BLaER1 (cell line): ENCODE measurements around the gene MSANTD2.
"Not testable (repeated sequence)": the region's sequence is repeated elsewhere in the genome, so short reads cannot be mapped to it uniquely, and the experiment has no call there.

Experiments
- H3K27ac ChIP-seq: shearing (Covaris generic); formaldehyde crosslinking; 2 replicates; pipeline ENCODE4 v1.8.1; 2022
- H3K27me3 ChIP-seq: shearing (Covaris generic); formaldehyde crosslinking; 2 replicates; pipeline ENCODE4 v1.8.1; 2022
- H3K36me3 ChIP-seq: shearing (Covaris generic); formaldehyde crosslinking; 2 replicates; pipeline ENCODE4 v1.8.1; 2022
- H3K4me1 ChIP-seq: shearing (Covaris generic); formaldehyde crosslinking; 2 replicates; pipeline ENCODE4 v1.8.1; 2022
- H3K4me2 ChIP-seq: shearing (Covaris generic); formaldehyde crosslinking; 2 replicates; pipeline ENCODE4 v1.8.1; 2022
- H3K4me3 ChIP-seq: shearing (Covaris generic); formaldehyde crosslinking; 2 replicates; pipeline ENCODE4 v1.8.1; 2022
- H3K9ac ChIP-seq: shearing (Covaris generic); formaldehyde crosslinking; 2 replicates; pipeline ENCODE4 v1.8.1; 2022
- H3K9me3 ChIP-seq: shearing (Covaris generic); formaldehyde crosslinking; 2 replicates; pipeline ENCODE4 v1.8.1; 2022
- H4K20me1 ChIP-seq: shearing (Covaris generic); formaldehyde crosslinking; 2 replicates; pipeline ENCODE4 v1.8.1; 2022
- Cebpa-rat ChIP-seq: shearing (Covaris generic); IDR thresholded peaks from 2 replicates; pipeline ENCODE4 v1.8.1; 2022

The MSANTD2 gene

DNA sequence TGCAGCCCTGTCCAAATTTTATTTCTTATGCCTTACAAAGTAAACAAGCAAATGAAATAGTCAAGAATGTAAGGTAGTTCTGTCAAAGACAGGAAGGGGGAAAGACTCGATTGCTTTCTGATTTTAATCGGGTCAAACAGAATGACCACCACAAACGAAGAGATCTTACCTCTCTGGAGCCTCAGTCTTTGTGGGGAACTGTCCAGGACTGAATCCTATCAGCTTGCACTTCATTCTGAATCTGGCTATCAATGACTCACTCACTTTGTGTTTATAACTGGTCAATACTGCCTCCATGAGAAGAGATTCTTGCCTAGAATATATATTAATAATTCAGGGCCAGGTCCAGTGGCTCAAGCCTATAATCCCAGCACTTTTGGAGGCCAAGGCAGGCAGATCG lies 17.2 kb downstream of the MSANTD2 start:
- H4K20me1 ChIP-seq, result peaks cover 37% of the 10 kb centered on the region
- no peak for TF ChIP-seq Cebpa-rat
- no peak overlapping the region for H3K4me3 ChIP-seq
- H3K4me1 ChIP-seq, result 0 out of 2 replicates have a peak, but pooled peaks cover under 1% of the 10 kb centered on the region
- H3K27ac ChIP-seq, result no peak overlapping the region
- no peaks in the 10 kb centered on the region for H3K9me3 ChIP-seq
- no peaks in the 10 kb centered on the region for H3K27me3 ChIP-seq
- H3K9ac ChIP-seq, result no peak overlapping the region
- H3K4me2 ChIP-seq, result no peak overlapping the region
- peaks cover 8% of the 10 kb centered on the region; the same call in 1 of the 2 replicates for H3K36me3 ChIP-seq

DNA sequence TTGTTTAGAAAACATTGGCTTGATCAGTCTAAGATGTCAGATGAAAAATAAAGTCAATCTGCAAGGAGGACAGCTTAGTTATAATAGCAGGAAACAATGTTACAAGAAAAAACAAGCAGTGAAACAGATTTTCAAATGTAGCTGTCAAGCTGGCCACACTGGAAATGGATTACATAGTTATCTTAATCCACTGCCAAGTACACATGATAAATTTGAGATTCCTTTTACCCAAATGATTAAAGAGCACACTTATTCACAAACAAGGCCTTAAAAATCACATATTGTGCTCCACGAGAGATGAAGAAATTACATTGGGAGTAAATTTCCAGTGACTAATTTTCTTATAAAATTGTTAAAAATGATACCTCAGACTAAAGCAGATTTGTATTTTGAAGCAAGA lies 20.6 kb downstream of the MSANTD2 start:
- Histone ChIP-seq H4K20me1 (peaks cover 9% of the 10 kb centered on the region; the same call in 1 of the 2 replicates), H3K4me2 (no peak overlapping the region), H3K27me3 (no peaks in the 10 kb centered on the region), H3K9me3 (no peaks in the 10 kb centered on the region), H3K4me3 (no peak overlapping the region), H3K4me1 (peaks cover 12% of the 10 kb centered on the region; the same call in 1 of the 2 replicates), H3K36me3 (peaks cover 12% of the 10 kb centered on the region; the same call in 1 of the 2 replicates), H3K9ac (no peak overlapping the region), H3K27ac (no peak overlapping the region)
- TF ChIP-seq Cebpa-rat, result no peak

GRCh38 chr11:124778281-124778680 lies 21.9 kb downstream of the MSANTD2 start:
- no peak overlapping the region for H3K4me3 ChIP-seq
- H3K4me2 ChIP-seq, result no peak overlapping the region
- H3K27me3 ChIP-seq, result no peaks in the 10 kb centered on the region
- H3K9me3 ChIP-seq, result no peaks in the 10 kb centered on the region
- H3K36me3 ChIP-seq, result peaks cover 19% of the 10 kb centered on the region; the same call in 1 of the 2 replicates
- H3K4me1 ChIP-seq, result peaks cover 12% of the 10 kb centered on the region; the same call in 1 of the 2 replicates
- no peak overlapping the region for H3K27ac ChIP-seq
- H4K20me1 ChIP-seq, result peaks cover 4% of the 10 kb centered on the region; the same call in 1 of the 2 replicates
- TF ChIP-seq Cebpa-rat, result no peak
- no peak overlapping the region for H3K9ac ChIP-seq

DNA sequence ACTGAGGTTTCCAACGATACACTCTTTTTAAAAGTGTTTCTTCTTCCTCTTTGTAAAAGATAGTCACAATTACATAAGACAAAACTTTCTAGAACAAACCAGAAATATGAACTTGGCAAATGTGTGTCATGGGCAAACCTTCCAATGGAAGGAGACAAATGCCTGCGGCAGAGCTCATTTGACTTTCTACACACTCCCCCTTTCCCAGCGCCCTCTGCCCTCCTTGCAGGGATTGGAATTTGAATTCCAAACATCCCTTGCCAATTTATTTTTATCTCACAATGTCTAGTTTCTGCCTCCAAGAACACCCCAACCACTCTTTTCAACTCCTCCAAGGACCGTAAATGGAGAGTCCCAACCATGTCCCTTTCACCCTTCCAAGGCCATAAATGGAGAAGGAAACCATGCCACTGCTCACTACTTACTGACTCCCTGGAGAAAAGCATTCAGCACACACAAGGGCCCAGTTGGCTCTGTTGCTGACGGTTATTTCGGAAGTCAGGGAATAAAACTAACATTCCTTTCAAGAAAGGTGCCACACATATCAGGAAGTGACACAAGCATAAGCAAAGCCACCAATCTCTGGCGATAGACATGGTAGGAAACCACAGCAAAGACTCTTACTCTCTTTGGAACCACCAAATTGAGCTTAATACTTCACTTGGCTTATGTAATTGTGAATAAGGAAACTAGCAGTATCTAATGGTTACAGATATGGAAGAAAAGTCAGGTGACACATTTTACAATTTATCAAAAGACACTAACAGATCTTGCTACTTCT lies 23.2 kb downstream of the MSANTD2 start:
- H3K9me3 ChIP-seq, result no peaks in the 10 kb centered on the region
- TF ChIP-seq Cebpa-rat, result no peak
- peak overlapping the region; percentile 6; the same call in 1 of the 2 replicates for H3K4me2 ChIP-seq
- no peak overlapping the region for H3K27ac ChIP-seq
- H3K4me3 ChIP-seq, result no peak overlapping the region
- peaks cover 12% of the 10 kb centered on the region; the same call in 1 of the 2 replicates for H3K4me1 ChIP-seq
- no peak overlapping the region for H3K9ac ChIP-seq
- H4K20me1 ChIP-seq, result no peaks in the 10 kb centered on the region
- no peaks in the 10 kb centered on the region for H3K27me3 ChIP-seq
- peaks cover 28% of the 10 kb centered on the region for H3K36me3 ChIP-seq

DNA sequence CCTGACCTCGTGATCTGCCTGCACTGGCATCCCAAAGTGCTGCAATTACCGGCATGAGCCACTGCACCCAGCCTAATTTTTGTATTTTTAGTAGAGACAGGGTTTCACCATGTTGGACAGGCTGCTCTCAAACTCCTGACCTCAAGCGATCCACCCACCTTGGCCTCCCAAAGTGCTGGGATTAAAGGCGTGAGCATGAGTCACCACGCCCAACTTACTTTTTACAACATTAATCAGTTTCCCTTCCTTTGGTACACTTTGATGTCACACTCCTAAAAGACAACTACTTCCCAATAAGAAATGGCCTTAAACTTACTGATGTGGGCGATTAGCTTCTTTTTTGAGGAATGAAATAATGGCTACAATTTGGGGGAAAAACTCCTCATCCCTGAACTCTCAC lies 29.2 kb downstream of the MSANTD2 start:
- H3K27me3 ChIP-seq, H3K4me1 ChIP-seq, H3K9me3 ChIP-seq, H4K20me1 ChIP-seq, H3K4me3 ChIP-seq, H3K27ac ChIP-seq, H3K4me2 ChIP-seq, H3K9ac ChIP-seq: not testable (repeated sequence)
- peaks cover 65% of the 10 kb centered on the region for H3K36me3 ChIP-seq

DNA sequence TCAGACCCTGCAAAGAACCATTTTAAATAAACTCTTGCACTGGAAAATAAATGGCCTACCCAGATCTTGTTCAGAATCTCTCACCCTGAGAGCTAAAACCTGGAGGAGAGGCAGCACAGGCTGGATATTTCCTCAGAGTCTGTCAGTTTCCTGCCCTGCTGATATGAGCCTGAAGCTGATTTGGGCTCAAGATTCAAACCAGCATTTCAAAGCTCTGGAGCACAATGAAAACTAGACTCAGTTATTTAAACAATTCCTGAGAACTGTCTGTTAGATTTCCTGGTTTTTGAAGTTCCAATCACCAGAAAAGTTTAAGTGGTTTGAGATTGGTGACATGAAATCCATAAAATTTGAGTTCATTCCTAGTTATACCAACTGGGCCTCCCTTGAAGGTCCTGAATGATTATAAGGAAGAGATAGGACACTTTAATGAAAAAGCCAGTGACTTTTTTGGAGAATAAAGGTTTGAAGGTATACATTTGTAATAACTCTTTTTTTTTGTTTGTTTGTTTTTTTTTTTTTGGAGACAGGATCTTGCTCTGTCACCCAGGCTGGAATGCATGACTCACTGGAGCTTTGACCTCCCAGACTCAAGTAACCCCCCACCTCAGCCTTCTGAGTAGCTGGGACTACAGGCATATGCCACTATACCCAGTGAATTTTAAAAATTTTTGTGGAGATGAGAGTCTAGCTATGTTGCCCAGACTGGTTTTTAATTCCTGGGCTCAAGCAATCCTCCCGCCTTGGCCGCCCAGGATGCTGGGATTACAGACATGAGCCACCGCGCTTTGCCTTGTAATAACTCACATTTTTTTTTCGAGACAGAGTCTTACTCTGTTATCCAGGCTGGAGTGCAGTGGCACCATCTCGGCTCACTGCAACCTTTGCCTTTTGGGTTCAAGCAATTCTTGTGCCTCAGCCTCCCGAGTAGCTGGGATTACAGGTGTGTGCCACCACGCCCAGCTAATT lies 30.1 kb downstream of the MSANTD2 start:
- Histone ChIP-seq H4K20me1 (no peaks in the 10 kb centered on the region), H3K27me3 (no peaks in the 10 kb centered on the region), H3K9me3 (no peaks in the 10 kb centered on the region), H3K4me3 (no peak overlapping the region), H3K4me2 (no peak overlapping the region), H3K4me1 (no peaks in the 10 kb centered on the region), H3K9ac (no peak overlapping the region), H3K36me3 (peaks cover 72% of the 10 kb centered on the region), H3K27ac (no peak overlapping the region)
- TF ChIP-seq Cebpa-rat, result no peak

GRCh38 chr11:124768914-124769313 lies 31.3 kb downstream of the MSANTD2 start:
- no peaks in the 10 kb centered on the region for H3K4me1 ChIP-seq
- H3K27me3 ChIP-seq, result no peaks in the 10 kb centered on the region
- no peaks in the 10 kb centered on the region for H4K20me1 ChIP-seq
- peaks cover 75% of the 10 kb centered on the region for H3K36me3 ChIP-seq
- no peak overlapping the region for H3K4me2 ChIP-seq
- H3K9me3 ChIP-seq, result no peaks in the 10 kb centered on the region
- no peak for TF ChIP-seq Cebpa-rat
- H3K4me3 ChIP-seq, result no peak overlapping the region
- H3K9ac ChIP-seq, result no peak overlapping the region
- no peak overlapping the region for H3K27ac ChIP-seq

DNA sequence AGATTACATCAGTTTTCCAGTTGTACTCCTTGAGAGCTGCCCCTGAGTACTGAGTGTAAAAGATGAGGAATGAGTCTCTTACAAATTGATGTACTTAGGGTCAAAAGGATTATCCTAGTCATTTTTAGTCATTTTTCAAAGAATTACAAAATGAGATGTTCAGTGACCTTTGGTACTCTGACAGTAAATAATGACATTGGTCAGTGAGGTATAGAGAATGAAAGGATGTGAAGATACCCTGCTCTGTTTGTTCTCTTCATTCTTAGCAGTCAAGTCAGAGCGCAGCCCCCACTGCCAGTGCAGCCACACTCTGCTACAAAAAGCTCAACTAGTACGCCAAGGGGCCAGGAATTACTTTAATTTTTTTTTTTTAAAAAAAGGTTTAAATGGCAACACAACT lies 34.0 kb downstream of the MSANTD2 start:
- no peak overlapping the region for H3K4me3 ChIP-seq
- no peaks in the 10 kb centered on the region for H3K9me3 ChIP-seq
- no peak overlapping the region for H3K27ac ChIP-seq
- no peak overlapping the region for H3K4me2 ChIP-seq
- peaks cover 12% of the 10 kb centered on the region; the same call in 1 of the 2 replicates for H4K20me1 ChIP-seq
- TF ChIP-seq Cebpa-rat, result no peak
- peaks cover 57% of the 10 kb centered on the region for H3K36me3 ChIP-seq
- H3K4me1 ChIP-seq, result peaks cover 13% of the 10 kb centered on the region
- H3K9ac ChIP-seq, result no peak overlapping the region
- H3K27me3 ChIP-seq, result no peaks in the 10 kb centered on the region

GRCh38 chr11:124763156-124763947 lies 36.9 kb downstream of the MSANTD2 start:
- Histone ChIP-seq H3K9me3 (no peaks in the 10 kb centered on the region), H4K20me1 (peaks cover 12% of the 10 kb centered on the region; the same call in 1 of the 2 replicates), H3K36me3 (peaks cover 35% of the 10 kb centered on the region), H3K4me1 (peaks cover 41% of the 10 kb centered on the region), H3K9ac (peak overlapping the region; percentile 85; the same call in 1 of the 2 replicates), H3K27ac (no peak overlapping the region), H3K4me3 (peak overlapping the region; percentile 79), H3K4me2 (peak overlapping the region; percentile 96), H3K27me3 (no peaks in the 10 kb centered on the region)
- no peak for TF ChIP-seq Cebpa-rat
